GM18520 (cell line): ENCODE measurements around the gene INTS14.

Source experiments
- ATAC-seq: cut with Tn5 transposase; IDR thresholded peaks from one replicate; pipeline ENCODE4 v1.9.1; 2021; ENCODE audit not compliant: unreplicated experiment

The INTS14 gene

DNA sequence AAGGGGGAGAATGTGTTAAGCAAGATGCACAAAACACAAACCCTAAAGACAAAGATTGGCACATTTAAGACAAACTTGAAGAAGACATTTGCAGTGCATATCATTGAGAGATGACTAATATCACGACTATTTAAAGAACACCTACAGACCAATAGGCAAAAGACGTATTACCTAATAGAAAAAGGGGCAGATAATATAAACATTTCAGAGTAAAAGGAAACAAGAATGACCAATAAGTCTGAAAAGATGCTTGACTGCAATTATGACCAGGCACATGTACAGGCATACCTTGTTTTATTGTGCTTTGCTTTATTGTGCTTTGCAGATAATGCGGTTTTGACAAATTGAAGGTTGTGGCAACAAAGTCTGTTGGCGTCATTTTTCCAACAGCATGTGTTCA is 75.7 kb downstream of the INTS14 start:
- ATAC-seq: no peak

GRCh38 chr15:65533057-65533756 is 77.7 kb downstream of the INTS14 start:
- no peak for ATAC-seq

DNA sequence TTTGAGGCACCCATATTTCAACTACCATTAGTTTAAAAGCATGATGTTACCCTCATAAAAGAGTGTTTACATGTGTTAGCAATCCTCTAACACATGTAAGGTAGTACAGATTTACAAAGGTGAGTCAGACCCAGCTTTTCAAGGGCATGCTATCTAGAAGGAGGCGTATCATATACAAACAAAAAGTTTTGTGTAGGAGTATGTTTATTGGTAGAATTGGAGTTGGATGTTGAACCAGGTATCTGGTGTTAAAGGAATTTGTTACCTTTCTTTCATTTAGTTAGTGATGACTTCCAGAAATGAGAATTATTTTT is 78.2 kb downstream of the INTS14 start:
- no peak for ATAC-seq

DNA sequence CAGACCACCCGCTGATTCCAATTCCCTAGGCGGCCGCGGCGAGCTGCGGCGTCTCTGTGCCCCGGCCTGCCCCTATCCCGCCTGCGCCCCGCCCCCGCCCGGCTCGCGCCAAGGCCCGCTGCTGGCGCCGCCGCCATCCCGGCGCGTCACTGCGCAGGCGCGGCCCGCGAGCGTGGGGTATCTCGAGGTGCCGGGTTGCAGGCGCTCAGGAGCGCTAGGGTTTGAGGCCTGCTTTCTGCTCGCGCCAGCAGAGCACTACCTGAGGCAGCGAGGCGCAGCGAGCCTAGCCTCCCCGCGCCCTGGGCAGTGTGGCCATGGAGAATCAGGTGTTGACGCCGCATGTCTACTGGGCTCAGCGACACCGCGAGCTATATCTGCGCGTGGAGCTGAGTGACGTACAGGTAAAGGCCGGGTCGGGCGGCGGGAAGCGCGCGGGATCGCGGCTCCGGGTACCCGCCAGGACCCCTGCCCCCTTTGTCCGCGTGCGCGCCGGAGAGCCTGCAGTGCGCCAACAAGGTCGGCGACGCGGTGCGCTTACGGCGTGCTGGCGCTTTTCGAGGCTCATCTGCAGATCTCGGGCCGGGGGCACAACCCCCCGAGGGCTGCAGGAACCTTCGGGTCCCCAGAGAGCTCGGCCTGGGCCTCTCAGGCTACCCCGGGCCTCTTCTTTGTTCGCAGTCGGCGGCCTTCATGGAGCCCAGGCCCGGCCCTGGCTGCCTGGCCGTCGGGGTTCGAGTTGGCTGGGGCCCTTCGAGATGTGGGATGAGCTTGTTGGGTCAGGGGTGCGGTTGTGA is 80.4 kb downstream of the INTS14 start, which contains the start of gene HACD3:
Gene HACD3, plus strand, starts transcription at position 146 of the 794 bp plus-strand sequence. Its CDS starts 169 bp downstream, at position 315.
- peak; percentile 50 for ATAC-seq

DNA sequence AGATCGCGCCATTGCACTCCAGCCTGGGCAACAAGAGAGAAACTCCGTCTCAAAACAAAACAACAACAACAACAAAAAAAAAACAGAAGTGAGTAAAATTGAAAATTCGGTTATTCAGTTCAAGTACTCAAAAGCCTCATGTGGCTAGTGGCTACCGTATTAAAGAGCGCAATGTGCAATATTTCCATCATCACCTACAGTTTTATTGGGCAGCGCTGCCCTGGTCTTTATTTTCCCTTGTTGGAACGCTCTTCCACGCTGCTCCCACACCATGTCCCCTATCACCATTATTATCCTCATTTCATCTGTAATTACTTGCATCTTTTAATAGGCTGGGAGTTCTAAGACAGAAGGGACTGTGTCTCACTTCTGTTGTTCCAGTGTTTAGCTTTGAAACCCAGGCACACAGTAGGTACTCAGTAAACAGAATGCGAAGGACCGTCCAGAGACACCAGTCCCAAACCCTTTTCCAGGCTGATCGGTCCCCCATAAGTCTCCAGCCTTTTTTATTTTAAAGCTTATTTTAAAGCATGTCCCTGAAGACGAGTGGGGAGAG is 81.1 kb downstream of the INTS14 start:
- no peak for ATAC-seq
